ENCODE data around the gene ACACB.

GRCh38 chr12:109154451-109155438, 38.4 kb downstream of the ACACB start:
- no peak for TF ChIP-seq CTCF (conservative IDR thresholded peaks at IDR 0.05)
- no peak for TF ChIP-seq ZFX (IDR thresholded peaks at IDR 0.05)
